SH-SY5Y (cell line): ENCODE results near the gene LY86.

Source experiments
- GATA2 ChIP-seq: IDR thresholded peaks from 2 replicates; pipeline ENCODE4 v1.6.1; 2011; ENCODE audit warnings: mild to moderate bottlenecking, low read depth, low read length
- GATA3 ChIP-seq: IDR thresholded peaks from 2 replicates; pipeline ENCODE4 v1.6.1; 2011; ENCODE audit warnings: low read depth, mild to moderate bottlenecking, low read length, moderate library complexity

LY86 gene

DNA sequence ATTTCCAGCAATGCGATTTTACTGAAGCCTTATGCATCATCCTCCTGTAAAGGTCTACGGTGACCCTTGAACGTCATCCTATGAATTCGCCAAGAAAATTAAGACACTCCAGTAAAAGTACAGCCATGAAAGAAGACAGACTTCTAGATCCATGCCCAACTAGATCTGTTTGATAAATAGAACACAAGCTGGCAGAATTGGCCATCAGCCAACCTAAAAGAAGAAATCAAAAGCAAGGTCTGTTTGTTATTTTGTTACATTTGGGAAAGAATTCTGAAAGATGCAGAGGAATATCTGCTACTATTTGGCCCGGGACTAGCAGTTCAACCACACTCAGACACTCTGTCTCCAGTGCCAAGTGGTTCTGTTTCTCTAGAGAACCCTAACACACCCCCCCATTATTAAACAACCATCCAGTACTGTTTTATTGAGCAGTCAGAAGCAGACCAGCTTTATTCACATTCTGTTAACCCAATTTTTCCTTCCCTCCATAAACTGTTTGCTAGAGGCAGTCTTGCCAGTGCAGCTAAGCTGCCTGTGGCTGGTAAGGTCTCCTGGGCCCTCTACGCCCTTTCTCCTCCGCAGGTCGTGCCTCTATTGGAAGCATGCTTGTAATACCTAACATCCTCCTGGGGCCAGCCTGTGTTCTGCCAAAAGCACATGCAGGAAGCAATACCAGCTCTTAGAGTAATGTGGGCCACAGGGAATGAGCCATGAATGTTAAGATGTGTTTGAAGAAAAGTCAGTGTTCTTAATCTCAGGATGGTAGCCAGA, 30.7 kb downstream of the LY86 start:
- TF ChIP-seq GATA2, result no peak
- no peak for TF ChIP-seq GATA3

DNA sequence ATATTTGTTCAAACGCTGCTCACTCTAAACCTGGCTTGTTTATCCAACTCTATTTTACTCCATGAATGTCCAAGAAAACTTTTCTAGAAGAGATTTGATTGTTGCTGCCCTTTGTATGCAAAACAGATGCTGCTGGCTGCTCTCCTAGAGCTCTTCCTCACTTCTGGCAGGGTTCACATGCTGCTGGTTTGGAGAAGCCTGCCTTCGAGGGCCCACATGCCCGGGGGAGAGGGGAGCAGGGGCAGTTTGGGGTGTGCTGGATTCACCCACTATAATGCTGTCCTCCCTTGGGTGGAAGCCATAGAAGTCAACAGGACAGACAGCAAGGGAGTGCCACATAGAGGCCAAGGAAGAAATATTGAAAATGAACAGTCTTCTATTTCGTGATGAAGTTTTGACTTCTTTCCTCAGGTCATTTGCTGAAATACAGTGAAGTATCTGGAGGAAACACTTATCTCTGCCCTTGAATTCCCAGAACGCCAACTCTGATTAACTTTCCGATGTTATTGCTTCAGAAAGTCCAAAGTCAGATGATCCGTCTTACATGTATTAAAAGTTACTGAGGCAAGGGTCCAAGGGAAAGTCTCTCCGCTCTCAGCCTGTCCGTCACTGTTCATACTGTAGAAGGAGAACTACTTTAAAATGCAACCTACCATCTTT, 32.4 kb downstream of the LY86 start:
- no peak for TF ChIP-seq GATA2
- no peak for TF ChIP-seq GATA3

DNA sequence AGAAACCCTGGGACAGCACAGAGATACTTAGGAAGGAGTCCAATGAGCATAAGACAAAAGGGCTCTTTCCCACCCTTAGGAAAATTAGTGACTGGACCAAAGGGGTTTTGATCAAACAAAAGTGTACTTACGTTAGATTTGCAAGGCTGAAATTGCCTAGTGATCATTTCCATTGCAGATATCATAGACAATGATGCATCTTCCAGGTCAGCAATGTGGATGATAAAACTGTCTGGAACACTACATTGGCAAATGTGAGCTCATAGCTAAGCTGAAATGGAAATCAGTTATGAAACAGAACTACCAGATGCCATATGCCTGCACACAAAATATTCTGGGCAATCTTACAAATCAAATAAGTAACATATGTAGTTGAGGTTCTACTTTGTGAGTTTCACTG, 34.0 kb downstream of the LY86 start:
- no peak for TF ChIP-seq GATA2
- TF ChIP-seq GATA3, result no peak

- no peak for TF ChIP-seq GATA2
- no peak for TF ChIP-seq GATA3
These were observed 35.0 kb downstream of the LY86 start for GRCh38 chr6:6623553-6623952.

DNA sequence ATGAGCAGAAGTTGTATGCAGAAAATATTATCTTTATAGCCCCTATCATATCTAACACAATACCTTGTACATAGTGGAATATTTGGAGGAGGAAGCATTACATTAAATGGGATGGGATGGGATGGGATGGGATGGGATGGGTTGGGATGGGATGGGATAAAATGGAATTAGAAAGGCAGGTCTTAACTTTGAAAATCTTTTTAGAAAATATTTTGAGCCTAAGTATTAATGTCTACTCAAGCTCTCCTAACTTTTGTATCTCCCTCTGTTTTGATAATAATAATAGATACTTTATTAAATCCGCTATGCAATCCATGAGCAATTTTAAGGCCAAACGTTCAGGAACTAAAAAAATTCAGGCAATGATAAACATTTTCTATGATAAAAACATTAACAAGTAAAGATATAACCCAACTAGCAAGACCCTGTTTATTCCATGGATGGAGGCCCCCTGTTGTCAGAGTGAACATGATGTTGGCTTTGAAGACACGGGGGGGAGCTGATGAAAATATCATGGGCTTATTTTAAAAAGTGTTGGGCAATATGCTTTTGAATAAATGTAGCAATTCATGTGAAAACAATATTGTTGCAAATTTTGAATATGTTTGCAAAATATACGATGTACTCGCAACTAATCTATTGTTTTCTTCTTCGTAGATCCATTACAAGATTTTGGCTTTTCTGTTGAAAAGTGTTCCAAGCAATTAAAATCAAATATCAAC, 35.9 kb downstream of the LY86 start:
- no peak for TF ChIP-seq GATA2
- TF ChIP-seq GATA3, result no peak

GRCh38 chr6:6626187-6626586, 37.7 kb downstream of the LY86 start:
- TF ChIP-seq GATA2 (no peak), GATA3 (no peak)

- TF ChIP-seq GATA3 (no peak), GATA2 (no peak)
These were observed 40.9 kb downstream of the LY86 start for GRCh38 chr6:6629402-6629801.

- peak; percentile 79 for TF ChIP-seq GATA2
- 0 out of 2 replicates have a peak, but pooled peaks have one; percentile 34 for TF ChIP-seq GATA3
These were observed 42.5 kb downstream of the LY86 start for GRCh38 chr6:6631053-6631452.

- TF ChIP-seq GATA2 (no peak), GATA3 (no peak)
These were observed 43.2 kb downstream of the LY86 start for GRCh38 chr6:6631534-6632276.

- no peak for TF ChIP-seq GATA2
These were observed 45.6 kb downstream of the LY86 start for GRCh38 chr6:6633898-6634734.

DNA sequence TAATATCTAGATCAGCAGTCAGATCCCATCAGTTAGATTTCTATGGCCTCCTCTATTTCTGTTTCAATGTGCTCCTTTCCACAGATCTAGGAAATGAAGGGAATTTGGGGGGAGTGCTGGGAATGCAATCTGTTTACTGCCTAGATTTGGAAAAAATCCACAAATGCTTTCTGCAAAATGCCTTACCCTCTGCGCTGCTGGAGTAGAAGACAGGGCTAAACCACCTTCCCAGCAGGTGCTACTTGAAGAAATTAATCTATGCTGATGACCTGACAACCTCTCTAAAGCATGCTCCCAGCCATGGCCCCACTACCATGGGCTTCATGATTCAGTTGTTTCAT, 46.2 kb downstream of the LY86 start:
- TF ChIP-seq GATA2 (no peak), GATA3 (no peak)

DNA sequence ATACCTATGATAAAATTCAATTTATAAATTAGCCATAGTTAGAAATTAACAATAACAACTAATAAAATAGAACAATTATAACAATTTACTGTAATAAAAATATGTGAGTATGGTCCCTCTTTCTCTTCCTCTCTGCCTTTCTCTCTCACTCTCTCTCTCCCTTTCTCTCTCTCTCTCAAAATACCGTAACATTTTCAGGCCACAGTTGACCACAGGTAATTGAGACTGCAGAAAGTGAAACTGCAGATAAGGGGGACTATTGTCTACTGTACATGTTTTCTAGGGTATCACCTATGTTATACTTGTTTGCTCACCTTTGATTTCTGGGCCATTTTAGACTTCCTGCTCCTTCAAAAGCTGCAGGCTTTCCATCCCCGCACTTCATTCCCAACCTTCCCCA, 46.8 kb downstream of the LY86 start:
- TF ChIP-seq GATA2, result no peak
- no peak for TF ChIP-seq GATA3

- no peak for TF ChIP-seq GATA3
- TF ChIP-seq GATA2, result no peak
These were observed 47.3 kb downstream of the LY86 start for GRCh38 chr6:6635869-6636268.
